RWPE2 (cell line): Measurements from ENCODE around the gene ZNHIT3.

Experiments
- ATAC-seq: fragments of 200-7000 bp; cut with Tn5 transposase; 3 replicates; pipeline ENCODE4 v1.9.1; 2021; ENCODE audit warnings: low read depth
- DNase-seq: peaks from one replicate; pipeline ENCODE4 v3.0.0-alpha.2; 2020; ENCODE audit warnings: low spot score
- H3K27ac ChIP-seq: fragments of 450-650 bp; 2 replicates; pipeline ENCODE4 v1.5.1; 2017; ENCODE audit warnings: mild to moderate bottlenecking; ENCODE audit not compliant: poor library complexity, severe bottlenecking
- H3K27me3 ChIP-seq: fragments of 250-450 bp; sonication (Bioruptor Pico); 2 replicates; pipeline ENCODE4 v1.5.1; 2021; ENCODE audit warnings: mild to moderate bottlenecking, moderate library complexity; ENCODE audit not compliant: insufficient read depth, poor library complexity, severe bottlenecking
- H3K36me3 ChIP-seq: fragments of 250-450 bp; sonication (Bioruptor Pico); 2 replicates; pipeline ENCODE4 v1.5.1; 2020; ENCODE audit warnings: low read depth, mild to moderate bottlenecking, moderate library complexity
- H3K4me1 ChIP-seq: fragments of 250-450 bp; sonication (Bioruptor Pico); 2 replicates; pipeline ENCODE4 v1.5.1; 2021; ENCODE audit warnings: mild to moderate bottlenecking, moderate library complexity; ENCODE audit not compliant: insufficient read depth, poor library complexity, severe bottlenecking
- H3K4me3 ChIP-seq: fragments of 250-450 bp; sonication (Bioruptor Pico); 2 replicates; pipeline ENCODE4 v1.5.1; 2021; ENCODE audit warnings: mild to moderate bottlenecking, moderate library complexity; ENCODE audit not compliant: severe bottlenecking
- H3K9me3 ChIP-seq: fragments of 250-450 bp; sonication (Bioruptor Pico); 2 replicates; pipeline ENCODE4 v1.5.1; 2021; ENCODE audit warnings: mild to moderate bottlenecking, moderate library complexity; ENCODE audit not compliant: severe bottlenecking
- CTCF ChIP-seq: fragments of 450-650 bp; IDR thresholded peaks from one replicate; pipeline ENCODE4 v1.5.1; 2017; ENCODE audit warnings: mild to moderate bottlenecking, moderate library complexity; ENCODE audit not compliant: poor library complexity, severe bottlenecking

The ZNHIT3 gene

GRCh38 chr17:36542755-36543154, 56.3 kb downstream of the ZNHIT3 start:
- H3K4me3 ChIP-seq: no peak overlapping the region
- peaks cover 35% of the 10 kb centered on the region for H3K36me3 ChIP-seq
- H3K27ac ChIP-seq: no peak overlapping the region
- peaks cover 15% of the 10 kb centered on the region for H3K4me1 ChIP-seq
- H3K9me3 ChIP-seq: no peaks in the 10 kb centered on the region
- ATAC-seq: no peak
- DNase-seq: no peak
- TF ChIP-seq CTCF: no peak
- no peaks in the 10 kb centered on the region for H3K27me3 ChIP-seq

GRCh38 chr17:36544044-36544306, 57.5 kb downstream of the ZNHIT3 start:
- Histone ChIP-seq H3K27me3 (no peaks in the 10 kb centered on the region), H3K9me3 (no peaks in the 10 kb centered on the region), H3K4me3 (peak overlapping the region; percentile 96), H3K36me3 (peaks cover 32% of the 10 kb centered on the region), H3K27ac (peak overlapping the region; percentile 88), H3K4me1 (peaks cover 20% of the 10 kb centered on the region)
- DNase-seq: no peak
- ATAC-seq: peak; percentile 13
- no peak for TF ChIP-seq CTCF

GRCh38 chr17:36544307-36545076, 58.0 kb downstream of the ZNHIT3 start, which contains the start of gene GGNBP2:
Gene GGNBP2, plus strand, starts transcription at chr17:36544919. Its CDS starts 806 bp downstream, at chr17:36545725.
- peak; percentile 55 for ATAC-seq
- H3K27ac ChIP-seq: peak within 1 kb of the TSS; percentile 88
- peak; percentile 93 for DNase-seq

GRCh38 chr17:36545077-36545464, 58.6 kb downstream of the ZNHIT3 start:
- Histone ChIP-seq H3K36me3 (peaks cover 39% of the 10 kb centered on the region), H3K4me1 (peaks cover 20% of the 10 kb centered on the region), H3K27me3 (no peaks in the 10 kb centered on the region), H3K4me3 (peak overlapping the region; percentile 96), H3K9me3 (no peaks in the 10 kb centered on the region), H3K27ac (peak overlapping the region; percentile 88)
- ATAC-seq (peak; percentile 50), DNase-seq (no peak)
- TF ChIP-seq CTCF: no peak

More at GRCh38 chr17:36544307-36545076, 58.0 kb downstream of the ZNHIT3 start, which contains the start of gene GGNBP2:
- peak within 1 kb of the TSS; percentile 96 for H3K4me3 ChIP-seq
- H3K36me3 ChIP-seq: peaks cover 34% of the 10 kb centered on the region
- H3K27me3 ChIP-seq: no peaks in the 10 kb centered on the region
- H3K4me1 ChIP-seq: peaks cover 20% of the 10 kb centered on the region
- TF ChIP-seq CTCF: no peak
- H3K9me3 ChIP-seq: no peaks in the 10 kb centered on the region
